ENCODE measurements around the gene PLXNB2.

PLXNB2 gene

DNA sequence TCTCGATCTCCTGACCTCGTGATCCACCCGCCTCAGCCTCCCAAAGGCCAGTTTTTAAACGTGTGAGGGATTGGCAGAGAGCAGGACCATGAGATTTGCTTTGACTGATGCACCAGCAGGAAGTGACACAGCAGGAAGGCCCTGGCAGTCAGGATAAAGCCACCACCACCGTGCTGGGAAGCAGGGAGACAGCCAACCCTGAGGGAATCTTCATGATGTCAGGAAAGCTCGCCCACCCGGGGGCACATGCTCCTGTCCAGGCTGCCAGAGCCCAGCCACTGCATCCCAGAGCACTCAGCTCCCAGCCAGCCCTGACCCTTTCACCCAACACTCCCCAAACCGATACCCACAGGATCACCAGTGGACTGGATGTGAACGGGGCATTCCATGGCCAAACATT, 68.7 kb downstream of the PLXNB2 start:
- Histone ChIP-seq H3K27me3 (ENCODE audit: insufficient read depth, low read length) (no peaks in the 10 kb centered on the region), H3K4me1 (ENCODE audit: insufficient read depth, low read length, severe bottlenecking) (peaks cover 19% of the 10 kb centered on the region), H3K79me2 (ENCODE audit: insufficient read depth, low read length) (peaks cover 22% of the 10 kb centered on the region), H4K20me1 (ENCODE audit: insufficient read depth, low read length) (no peaks in the 10 kb centered on the region), H3F3A (ENCODE audit: insufficient read depth, low read length) (0 out of 2 replicates have a peak, but pooled peaks cover 4% of the 10 kb centered on the region), H2AFZ (ENCODE audit: low read length) (no peak overlapping the region), H3K4me2 (ENCODE audit: low read length) (no peak overlapping the region), H3K27ac (ENCODE audit: low read depth, low read length, poor library complexity, severe bottlenecking) (no peak overlapping the region), H3K4me3 (ENCODE audit: low read depth, low read length, poor library complexity, severe bottlenecking) (no peak overlapping the region), H3K9ac (ENCODE audit: low read length) (no peak overlapping the region), H3K9me3 (ENCODE audit: low read length) (no peaks in the 10 kb centered on the region), H3K9me2 (ENCODE audit: low read depth, low read length) (no peaks in the 10 kb centered on the region), H3K36me3 (ENCODE audit: insufficient read depth, low read length) (peaks cover 33% of the 10 kb centered on the region)
- no peak for TF ChIP-seq EZH2 (IDR thresholded peaks at IDR 0.05; ENCODE audit: borderline replicate concordance, low read length)
- TF ChIP-seq, protein P1, sequence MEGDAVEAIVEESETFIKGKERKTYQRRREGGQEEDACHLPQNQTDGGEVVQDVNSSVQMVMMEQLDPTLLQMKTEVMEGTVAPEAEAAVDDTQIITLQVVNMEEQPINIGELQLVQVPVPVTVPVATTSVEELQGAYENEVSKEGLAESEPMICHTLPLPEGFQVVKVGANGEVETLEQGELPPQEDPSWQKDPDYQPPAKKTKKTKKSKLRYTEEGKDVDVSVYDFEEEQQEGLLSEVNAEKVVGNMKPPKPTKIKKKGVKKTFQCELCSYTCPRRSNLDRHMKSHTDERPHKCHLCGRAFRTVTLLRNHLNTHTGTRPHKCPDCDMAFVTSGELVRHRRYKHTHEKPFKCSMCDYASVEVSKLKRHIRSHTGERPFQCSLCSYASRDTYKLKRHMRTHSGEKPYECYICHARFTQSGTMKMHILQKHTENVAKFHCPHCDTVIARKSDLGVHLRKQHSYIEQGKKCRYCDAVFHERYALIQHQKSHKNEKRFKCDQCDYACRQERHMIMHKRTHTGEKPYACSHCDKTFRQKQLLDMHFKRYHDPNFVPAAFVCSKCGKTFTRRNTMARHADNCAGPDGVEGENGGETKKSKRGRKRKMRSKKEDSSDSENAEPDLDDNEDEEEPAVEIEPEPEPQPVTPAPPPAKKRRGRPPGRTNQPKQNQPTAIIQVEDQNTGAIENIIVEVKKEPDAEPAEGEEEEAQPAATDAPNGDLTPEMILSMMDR (IDR thresholded peaks at IDR 0.05; ENCODE audit: low read length): no peak

DNA sequence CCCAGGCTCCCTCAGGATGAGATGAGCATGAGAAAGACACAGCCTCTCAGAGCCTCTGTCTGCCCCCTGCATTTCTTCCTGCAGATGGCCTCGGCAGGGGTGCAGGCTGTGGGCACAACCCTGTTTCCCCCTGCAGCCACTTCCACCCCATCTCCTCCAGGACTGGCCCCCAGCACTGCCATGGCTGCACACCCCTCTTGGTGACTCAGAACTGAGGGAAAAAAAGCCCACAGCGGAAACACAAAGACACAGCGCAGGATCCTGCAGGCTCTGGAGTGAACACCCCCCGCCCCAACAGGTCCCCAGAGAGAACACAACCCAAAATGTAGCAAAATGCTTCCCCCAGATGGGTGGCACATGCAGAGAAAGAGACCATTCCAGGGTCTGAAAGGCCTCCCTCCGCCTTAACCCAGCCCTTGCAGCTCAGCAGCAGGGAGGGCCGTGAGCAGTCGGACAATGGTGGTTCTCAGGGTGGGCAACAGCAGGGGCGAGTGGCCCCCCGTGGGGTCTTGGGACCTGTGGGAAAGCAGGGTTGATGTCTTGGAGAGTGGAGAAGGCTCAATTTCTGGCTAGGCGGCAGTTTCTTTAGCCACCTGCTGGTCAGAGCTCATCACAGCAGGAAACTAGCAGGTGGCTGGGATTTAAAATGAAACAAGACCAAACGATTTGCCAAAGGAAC, 70.6 kb downstream of the PLXNB2 start:
- H3K9ac ChIP-seq (ENCODE audit: low read length): no peak overlapping the region
- H4K20me1 ChIP-seq (ENCODE audit: insufficient read depth, low read length): no peaks in the 10 kb centered on the region
- peaks cover 9% of the 10 kb centered on the region for H3K79me2 ChIP-seq (ENCODE audit: insufficient read depth, low read length)
- no peaks in the 10 kb centered on the region for H3K9me3 ChIP-seq (ENCODE audit: low read length)
- no peak overlapping the region for H3K4me2 ChIP-seq (ENCODE audit: low read length)
- H3K9me2 ChIP-seq (ENCODE audit: low read depth, low read length): no peaks in the 10 kb centered on the region
- TF ChIP-seq EZH2 (IDR thresholded peaks at IDR 0.05; ENCODE audit: borderline replicate concordance, low read length): no peak
- TF ChIP-seq, protein P1 (IDR thresholded peaks at IDR 0.05; ENCODE audit: low read length): peak; percentile 65
- H3K27me3 ChIP-seq (ENCODE audit: insufficient read depth, low read length): no peaks in the 10 kb centered on the region
- H2AFZ ChIP-seq (ENCODE audit: low read length): no peak overlapping the region
- H3K27ac ChIP-seq (ENCODE audit: low read depth, low read length, poor library complexity, severe bottlenecking): no peak overlapping the region
- no peak overlapping the region for H3K4me3 ChIP-seq (ENCODE audit: low read depth, low read length, poor library complexity, severe bottlenecking)
- no peaks in the 10 kb centered on the region for H3F3A ChIP-seq (ENCODE audit: insufficient read depth, low read length)
- peaks cover 47% of the 10 kb centered on the region for H3K36me3 ChIP-seq (ENCODE audit: insufficient read depth, low read length)
- H3K4me1 ChIP-seq (ENCODE audit: insufficient read depth, low read length, severe bottlenecking): peaks cover 18% of the 10 kb centered on the region

DNA sequence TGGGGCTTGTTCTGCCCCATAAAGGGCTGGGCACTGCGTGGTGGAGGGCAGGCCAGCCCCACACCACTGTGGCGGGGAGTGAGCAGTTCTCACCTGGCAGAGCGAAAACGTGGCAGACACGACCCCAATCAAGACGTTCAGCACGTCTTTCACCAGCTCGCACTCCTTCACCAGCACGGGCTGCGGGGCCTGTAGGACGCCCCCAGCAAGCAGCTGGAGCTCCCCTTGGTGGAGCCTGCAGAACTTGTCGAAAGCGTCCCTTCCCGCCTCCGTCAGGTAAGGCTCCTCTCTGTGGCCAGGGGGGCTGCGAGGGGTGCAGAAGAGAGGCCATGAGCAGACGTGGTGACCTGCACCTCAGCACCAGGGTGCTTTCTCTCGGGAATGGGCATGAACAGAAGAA, 74.2 kb downstream of the PLXNB2 start:
- Histone ChIP-seq H3K27me3 (ENCODE audit: insufficient read depth, low read length) (no peaks in the 10 kb centered on the region), H2AFZ (ENCODE audit: low read length) (no peak overlapping the region), H3K79me2 (ENCODE audit: insufficient read depth, low read length) (no peaks in the 10 kb centered on the region), H3K4me3 (ENCODE audit: low read depth, low read length, poor library complexity, severe bottlenecking) (no peak overlapping the region), H3F3A (ENCODE audit: insufficient read depth, low read length) (no peaks in the 10 kb centered on the region), H3K4me2 (ENCODE audit: low read length) (no peak overlapping the region), H4K20me1 (ENCODE audit: insufficient read depth, low read length) (no peaks in the 10 kb centered on the region), H3K9me3 (ENCODE audit: low read length) (no peaks in the 10 kb centered on the region), H3K36me3 (ENCODE audit: insufficient read depth, low read length) (peaks cover 42% of the 10 kb centered on the region), H3K9ac (ENCODE audit: low read length) (no peak overlapping the region), H3K9me2 (ENCODE audit: low read depth, low read length) (no peaks in the 10 kb centered on the region), H3K27ac (ENCODE audit: low read depth, low read length, poor library complexity, severe bottlenecking) (no peak overlapping the region), H3K4me1 (ENCODE audit: insufficient read depth, low read length, severe bottlenecking) (no peaks in the 10 kb centered on the region)
- TF ChIP-seq, protein P1 (IDR thresholded peaks at IDR 0.05; ENCODE audit: low read length): no peak
- no peak for TF ChIP-seq EZH2 (IDR thresholded peaks at IDR 0.05; ENCODE audit: borderline replicate concordance, low read length)
